Muscle of leg (tissue), 11 donors: ENCODE data around the gene CGN. TPM values are rescaled to one million over a fixed set of nuclear protein-coding genes. Genes with fewer than 3 reads are reported as not detected.

Source experiments
- DNase-seq: peaks from one replicate; pipeline ENCODE4 v3.0.0; 2013
- H3K27ac ChIP-seq: one replicate; pipeline ENCODE4 v1.5.1; 2013; ENCODE audit warnings: mild to moderate bottlenecking, low read length, control low read depth
- H3K27me3 ChIP-seq: one replicate; pipeline ENCODE4 v1.6.1; 2013; ENCODE audit warnings: low read length; ENCODE audit not compliant: control insufficient read depth, insufficient read depth
- H3K36me3 ChIP-seq: one replicate; pipeline ENCODE4 v1.6.1; 2013; ENCODE audit warnings: low read length; ENCODE audit not compliant: control insufficient read depth, insufficient read depth
- H3K4me1 ChIP-seq: one replicate; pipeline ENCODE4 v1.6.1; 2013; ENCODE audit warnings: low read length; ENCODE audit not compliant: control insufficient read depth, insufficient read depth
- H3K4me3 ChIP-seq: one replicate; pipeline ENCODE4 v1.5.1; 2013; ENCODE audit warnings: low read length, control low read depth
- H3K9me3 ChIP-seq: replicated peaks from 2 replicates; pipeline ENCODE4 v1.6.1; 2013; ENCODE audit warnings: low read depth, low read length; ENCODE audit not compliant: control insufficient read depth
- WGBS: methylation state at CpG from one replicate; pipeline ENCODE4 v1.1.5; 2013; ENCODE audit warnings: missing lambda C conversion rate; ENCODE audit not compliant: insufficient coverage; 5-methylcytosine and 5-hydroxymethylcytosine counted together
- polyA plus RNA-seq, 8 donors: library from polyadenylated mRNA; unstranded; fragments of 120-200 nt; gene quantifications; one replicate each; pipeline versions ENCODE4 v1.2.1 to v1.2.3, GENCODE V29; 2013; ENCODE audit warnings: inconsistent platforms in 1 of 8, low replicate concordance in 1 of 8; ENCODE audit not compliant: insufficient read length in 8 of 8, insufficient read depth in 1 of 8
- total RNA-seq: library from RNA; stranded (reverse); fragments of 120-200 nt; gene quantifications from one replicate; pipeline ENCODE4 v1.2.4, GENCODE V29; 2013

The CGN gene
- total and polyA plus RNA-seq, 9 donors, result 0.31 to 6.4 (median 0.83) TPM

- no peaks in the 10 kb centered on the region for H3K9me3 ChIP-seq
- no peak overlapping the region for H3K27ac ChIP-seq
- H3K27me3 ChIP-seq, result no peaks in the 10 kb centered on the region
- H3K4me3 ChIP-seq, result no peak overlapping the region
- no peak for DNase-seq
- WGBS, result 100% methylated on average over 1 of the region's 1 CpG
- H3K36me3 ChIP-seq, result peaks cover 38% of the 10 kb centered on the region
- H3K4me1 ChIP-seq, result no peaks in the 10 kb centered on the region
These were observed 59.6 kb downstream of the CGN start for GRCh38 chr1:151570819-151571218.

DNA sequence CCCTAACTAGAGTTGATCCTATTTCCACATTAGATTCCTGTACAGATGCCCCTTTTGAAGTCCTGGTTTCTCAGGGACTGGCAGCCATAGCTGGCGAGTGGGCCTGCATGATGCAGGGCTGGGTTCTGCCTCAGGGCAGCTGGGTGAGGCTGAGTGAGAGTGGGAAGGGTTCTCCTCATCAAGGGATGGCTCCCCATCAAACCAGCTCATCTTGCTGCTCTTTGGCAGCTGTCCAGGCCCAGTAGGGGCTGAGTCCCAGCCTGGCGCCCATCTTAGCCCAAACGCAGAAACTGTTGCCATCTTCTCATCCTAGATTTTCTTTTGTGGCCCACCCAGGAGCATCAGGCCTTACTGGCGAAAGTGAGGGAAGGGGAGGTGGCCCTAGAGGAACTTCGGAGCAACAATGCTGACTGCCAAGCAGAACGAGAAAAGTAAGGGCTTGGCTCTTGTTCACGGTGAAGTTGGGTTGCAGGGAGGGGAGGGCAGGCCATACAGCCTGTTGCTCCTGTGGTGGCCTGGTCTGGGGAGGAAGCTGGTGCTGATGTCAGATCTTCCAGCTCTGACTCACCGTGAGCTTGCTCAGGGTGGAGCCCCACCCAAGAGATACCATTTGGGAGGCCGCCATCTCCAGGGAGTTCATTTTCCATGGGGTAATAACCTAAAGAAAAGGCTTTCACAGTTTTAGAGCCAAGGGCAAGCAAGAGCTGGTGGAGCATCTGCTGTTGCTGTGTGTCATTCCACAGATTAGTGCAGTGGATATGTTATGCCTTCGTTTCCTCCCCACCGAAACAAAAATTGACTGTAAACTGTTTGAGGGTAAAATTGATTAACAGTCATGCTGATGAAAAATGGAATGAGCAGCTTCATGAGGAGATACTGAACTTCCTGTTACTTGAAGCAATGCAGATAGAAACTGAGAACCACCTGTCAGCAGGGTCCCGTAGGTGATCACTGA, 63.7 kb downstream of the CGN start:
- WGBS, result 86% methylated on average over 10 of the region's 12 CpGs

GRCh38 chr1:151577173-151577572, 66.0 kb downstream of the CGN start:
- no peaks in the 10 kb centered on the region for H3K27me3 ChIP-seq
- H3K9me3 ChIP-seq, result no peaks in the 10 kb centered on the region
- DNase-seq, result no peak
- H3K36me3 ChIP-seq, result peaks cover 37% of the 10 kb centered on the region
- no peak overlapping the region for H3K4me3 ChIP-seq
- WGBS, result no CpG with 5 or more reads among the region's 2 CpGs
- H3K27ac ChIP-seq, result no peak overlapping the region
- H3K4me1 ChIP-seq, result peaks cover 16% of the 10 kb centered on the region

More for the DNA sequence above, 63.7 kb downstream of the CGN start:
- no peak overlapping the region for H3K27ac ChIP-seq
- no peaks in the 10 kb centered on the region for H3K4me1 ChIP-seq
- no peak for DNase-seq
- H3K36me3 ChIP-seq, result peaks cover 39% of the 10 kb centered on the region
- no peaks in the 10 kb centered on the region for H3K27me3 ChIP-seq
- H3K9me3 ChIP-seq, result no peaks in the 10 kb centered on the region
- no peak overlapping the region for H3K4me3 ChIP-seq

DNA sequence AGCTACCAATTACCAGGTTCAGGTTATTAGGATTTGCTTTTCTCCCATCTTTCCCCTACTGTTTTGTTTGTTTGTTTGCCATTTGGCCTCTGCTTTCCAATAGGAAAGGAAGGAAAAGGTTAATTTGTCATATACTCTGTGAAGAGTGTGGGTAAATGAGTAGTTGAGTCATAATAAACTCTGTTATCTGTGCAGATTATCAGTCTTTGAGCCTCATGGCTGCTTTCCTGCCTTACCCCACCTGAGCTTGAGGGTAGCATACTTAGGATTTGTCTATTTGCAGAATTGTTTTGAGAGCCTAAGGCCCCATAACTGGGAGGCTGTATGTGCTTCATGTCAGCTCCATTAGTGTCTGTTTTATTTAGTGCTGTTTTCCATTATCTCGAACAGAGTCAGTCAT, 67.8 kb downstream of the CGN start:
- Histone ChIP-seq H3K9me3 (no peaks in the 10 kb centered on the region), H3K27me3 (no peaks in the 10 kb centered on the region), H3K4me3 (no peak overlapping the region), H3K27ac (no peak overlapping the region), H3K4me1 (peaks cover 29% of the 10 kb centered on the region), H3K36me3 (peaks cover 38% of the 10 kb centered on the region)
- DNase-seq, result no peak
- WGBS, result no CpG with 5 or more reads among the region's 1 CpG

DNA sequence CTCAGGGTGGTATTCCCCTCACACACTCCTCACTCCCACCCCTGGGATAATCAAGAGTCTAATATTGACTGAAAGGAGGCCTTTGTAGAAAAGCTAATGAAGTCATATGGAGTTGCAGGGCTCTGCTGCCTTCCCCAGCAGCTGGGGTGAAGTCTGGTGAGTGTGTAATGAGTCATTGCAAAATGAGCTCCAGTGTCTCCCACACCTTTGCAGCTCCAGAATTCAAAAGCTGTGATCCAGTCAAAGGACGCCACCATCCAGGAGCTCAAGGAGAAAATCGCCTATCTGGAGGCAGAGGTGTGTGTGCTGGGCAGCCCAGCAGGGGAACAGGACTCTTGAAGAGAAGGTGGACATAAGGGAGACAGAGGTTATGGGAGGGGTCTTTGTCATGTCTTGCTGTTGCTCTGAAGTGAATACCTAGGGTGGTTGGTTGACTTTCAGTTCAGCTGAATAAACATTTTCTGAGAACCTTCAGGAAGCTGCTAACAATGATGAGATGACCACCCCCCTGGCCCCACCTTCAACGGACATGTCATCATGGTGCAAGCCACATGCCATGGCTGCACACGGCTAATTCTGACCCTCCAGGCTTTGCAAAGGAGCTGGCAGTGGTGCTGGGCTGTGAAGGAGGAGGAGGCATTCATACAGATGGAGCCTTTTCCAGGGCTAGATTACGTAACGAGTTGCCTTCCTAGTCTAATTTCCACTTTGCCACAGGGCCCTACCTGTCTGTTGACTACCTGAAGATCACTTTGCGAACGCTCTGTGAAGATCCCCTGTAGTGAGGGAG, 68.4 kb downstream of the CGN start:
- 83% methylated on average over 4 of the region's 8 CpGs for WGBS
- Histone ChIP-seq H3K36me3 (peaks cover 31% of the 10 kb centered on the region), H3K4me3 (no peak overlapping the region), H3K9me3 (no peaks in the 10 kb centered on the region), H3K4me1 (peaks cover 36% of the 10 kb centered on the region), H3K27me3 (no peaks in the 10 kb centered on the region), H3K27ac (no peak overlapping the region)
- DNase-seq, result no peak

DNA sequence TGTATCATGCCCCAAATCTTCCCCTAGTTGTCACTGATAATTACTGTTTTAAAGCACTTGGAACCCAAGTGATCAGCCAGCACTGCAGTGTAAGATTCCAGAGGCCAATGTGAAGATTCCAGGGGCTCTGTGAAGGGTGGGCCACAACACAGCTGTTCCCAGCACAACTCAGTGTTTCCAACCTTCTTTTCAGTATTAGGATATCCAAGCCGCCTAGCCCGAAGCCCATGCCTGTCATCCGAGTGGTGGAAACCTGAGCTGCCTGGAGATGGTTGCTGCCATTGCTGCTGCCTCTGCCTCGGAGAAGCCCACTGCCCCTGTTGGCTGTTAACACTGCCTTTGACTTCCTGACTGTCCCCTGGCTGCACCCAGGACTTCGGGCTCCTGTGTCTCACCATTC, 70.3 kb downstream of the CGN start:
- Histone ChIP-seq H3K9me3 (no peaks in the 10 kb centered on the region), H3K36me3 (peaks cover 20% of the 10 kb centered on the region), H3K27ac (peak overlapping the region; percentile 81), H3K4me1 (peaks cover 54% of the 10 kb centered on the region), H3K4me3 (no peak overlapping the region), H3K27me3 (no peaks in the 10 kb centered on the region)
- peak; percentile 84 for DNase-seq
- 24% methylated on average over 5 of the region's 5 CpGs for WGBS

DNA sequence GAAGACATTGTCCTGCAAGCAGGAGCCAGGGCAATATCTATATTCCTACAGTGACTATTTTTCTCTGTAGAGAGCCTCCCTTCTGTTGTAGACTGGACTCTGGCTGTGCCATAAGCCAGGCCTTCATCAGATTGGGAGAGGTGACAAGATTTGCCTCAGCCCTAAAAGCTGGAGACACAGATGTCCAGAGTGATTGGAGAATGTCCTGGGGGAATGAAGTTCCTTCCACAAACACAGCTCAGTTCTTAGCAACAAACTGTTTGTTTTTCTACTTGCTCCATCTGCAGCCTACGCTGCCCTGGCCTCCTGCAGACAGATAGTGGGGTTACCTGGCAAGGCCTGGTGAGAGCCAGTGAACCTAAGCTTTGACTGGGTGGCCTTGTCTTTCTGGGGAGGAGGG, 70.7 kb downstream of the CGN start:
- peak; percentile 92 for DNase-seq
- Histone ChIP-seq H3K27me3 (no peaks in the 10 kb centered on the region), H3K27ac (peak overlapping the region; percentile 81), H3K36me3 (peaks cover 20% of the 10 kb centered on the region), H3K9me3 (no peaks in the 10 kb centered on the region), H3K4me3 (no peak overlapping the region), H3K4me1 (peaks cover 55% of the 10 kb centered on the region)
- no CpG with 5 or more reads among the region's 1 CpG for WGBS

DNA sequence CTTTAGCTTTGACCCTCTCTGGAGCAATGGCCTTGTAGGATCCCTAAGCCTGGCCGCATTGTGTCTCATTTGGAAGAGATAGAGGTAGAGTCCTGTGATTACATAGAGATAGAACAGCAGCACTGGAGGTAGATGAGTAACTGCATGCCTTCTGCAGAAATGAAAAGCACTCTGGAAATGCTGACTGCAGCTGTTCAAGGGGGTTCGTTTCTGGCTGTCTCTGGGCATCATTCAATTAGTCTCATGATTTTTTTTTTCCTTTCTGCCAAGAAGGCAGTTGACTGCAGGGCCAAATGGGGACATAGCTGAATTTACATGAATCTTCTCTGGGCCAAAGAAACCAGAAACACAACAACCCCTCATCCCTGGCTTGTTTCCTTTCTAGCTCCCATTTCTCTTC, 72.6 kb downstream of the CGN start:
- peak; percentile 24 for DNase-seq
- H3K27ac ChIP-seq, result no peak overlapping the region
- peaks cover 55% of the 10 kb centered on the region for H3K4me1 ChIP-seq
- no peaks in the 10 kb centered on the region for H3K27me3 ChIP-seq
- peaks cover 15% of the 10 kb centered on the region for H3K36me3 ChIP-seq
- no peaks in the 10 kb centered on the region for H3K9me3 ChIP-seq
- no peak overlapping the region for H3K4me3 ChIP-seq
- WGBS, result no CpG with 5 or more reads among the region's 2 CpGs

DNA sequence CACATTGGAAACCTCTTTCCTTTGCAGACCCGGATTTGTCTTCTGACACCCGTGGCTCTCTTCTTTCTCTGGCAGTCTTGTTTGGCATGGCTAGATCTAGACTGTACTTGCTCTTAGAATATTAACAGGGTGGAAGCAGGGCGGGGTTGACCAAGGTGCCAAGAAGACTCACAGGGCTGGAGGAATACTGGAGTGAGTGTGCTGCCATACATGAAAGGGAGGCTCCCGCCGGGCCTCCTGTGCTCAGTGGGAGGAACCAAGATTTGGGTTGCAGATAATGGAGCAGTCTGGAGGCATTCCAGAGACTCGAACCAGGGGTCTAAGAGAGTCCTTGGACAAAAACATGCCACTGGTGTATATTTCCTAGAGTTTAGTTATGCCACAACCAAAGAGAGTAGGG, 73.1 kb downstream of the CGN start:
- 81% methylated on average over 3 of the region's 6 CpGs for WGBS
- Histone ChIP-seq H3K9me3 (no peaks in the 10 kb centered on the region), H3K36me3 (peaks cover 14% of the 10 kb centered on the region), H3K27me3 (no peaks in the 10 kb centered on the region), H3K4me1 (peaks cover 55% of the 10 kb centered on the region), H3K27ac (no peak overlapping the region), H3K4me3 (no peak overlapping the region)
- no peak for DNase-seq

DNA sequence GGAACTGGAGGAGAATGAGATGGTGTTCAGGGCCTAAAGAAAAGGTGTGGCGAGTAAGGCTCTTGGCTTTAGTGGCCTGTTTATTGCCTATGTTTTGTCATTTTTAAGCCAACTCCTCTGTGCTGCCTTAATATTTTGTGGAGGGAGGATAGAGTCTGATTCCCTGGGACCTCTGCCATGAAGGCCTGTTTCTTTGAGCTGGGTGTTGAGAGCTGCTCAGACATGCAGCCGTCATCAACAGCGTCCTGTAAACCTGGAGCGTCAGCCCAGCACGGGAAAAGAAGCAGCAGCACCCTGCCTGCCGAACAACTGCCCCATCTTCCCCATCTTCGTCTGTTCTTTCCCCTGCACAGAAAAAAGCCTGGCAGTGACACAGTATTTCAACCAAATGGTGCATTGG, 73.6 kb downstream of the CGN start:
- peaks cover 9% of the 10 kb centered on the region for H3K36me3 ChIP-seq
- H3K4me3 ChIP-seq, result no peak overlapping the region
- peak; percentile 23 for DNase-seq
- WGBS, result 45% methylated on average over 5 of the region's 7 CpGs
- H3K9me3 ChIP-seq, result no peaks in the 10 kb centered on the region
- H3K27me3 ChIP-seq, result no peaks in the 10 kb centered on the region
- H3K27ac ChIP-seq, result peak overlapping the region; percentile 62
- H3K4me1 ChIP-seq, result peaks cover 55% of the 10 kb centered on the region
